Measurements from ENCODE around the gene EPB41L4A. TPM values are rescaled to one million over a fixed set of nuclear protein-coding genes. Genes with fewer than 3 reads are reported as not detected.

EPB41L4A gene
- total RNA-seq, 4 donors from 2014 or later, result 8.3 to 33.8 (median 21.6) TPM

- intact Hi-C loops (cut with DNase I), result loop anchor here (5.0 kb wide), 1 partner anchor 247 kb away; no protein-coding TSS in a partner anchor
- H3K36me3 ChIP-seq, result peaks cover 0 to 19% (median 2%) of the 10 kb centered on the region in 4 donors
- no peaks in the 10 kb centered on the region for H3K27me3 ChIP-seq
- no peak overlapping the region for H3K4me3 ChIP-seq
- H3K27ac ChIP-seq (replicated peaks in 1 of 4), result no peak overlapping the region
- no peak for DNase-seq (ENCODE audit: extremely low spot score)
- TF ChIP-seq CTCF (IDR thresholded peaks at IDR 0.05) (peak; percentile 56 to 64 (median 59)), POLR2AphosphoS5 (IDR thresholded peaks at IDR 0.05) (no peak)
- peaks cover 0 to 5% (median 2%) of the 10 kb centered on the region in 4 donors for H3K4me1 ChIP-seq
- H3K9me3 ChIP-seq, result no peaks in the 10 kb centered on the region
- WGBS, result 28% methylated on average over 8 of the region's 8 CpGs
Measured at GRCh38 chr5:112174959-112175594, 244.0 kb downstream of the EPB41L4A start.

GRCh38 chr5:112165897-112166737 is 253.0 kb downstream of the EPB41L4A start:
- TF ChIP-seq POLR2AphosphoS5 (IDR thresholded peaks at IDR 0.05) (no peak), POLR2A (IDR thresholded peaks at IDR 0.05; ENCODE audit: low read depth) (no peak), EP300 (IDR thresholded peaks at IDR 0.05) (no peak), CTCF (IDR thresholded peaks at IDR 0.05) (no peak)
- H3K9me3 ChIP-seq, result no peaks in the 10 kb centered on the region
- peaks cover 23 to 91% (median 68%) of the 10 kb centered on the region in 4 donors for H3K36me3 ChIP-seq
- H3K4me3 ChIP-seq, result no peak overlapping the region
- intact Hi-C loops (cut with DNase I), result loop anchor here (5.0 kb wide), 1 partner anchor 251 kb away; the partner anchor contains the start of gene EPB41L4A
- no peak overlapping the region for H3K27ac ChIP-seq (replicated peaks in 1 of 4)
- H3K4me1 ChIP-seq, result peaks cover 16 to 22% (median 20%) of the 10 kb centered on the region in 4 donors
- no peaks in the 10 kb centered on the region for H3K27me3 ChIP-seq
- DNase-seq (ENCODE audit: extremely low spot score), result no peak
- 80% methylated on average over 3 of the region's 3 CpGs for WGBS

GRCh38 chr5:112165399-112165798 is 253.7 kb downstream of the EPB41L4A start:
- DNase-seq (ENCODE audit: extremely low spot score), result no peak
- WGBS, result 59% methylated on average over 3 of the region's 3 CpGs
- H3K27me3 ChIP-seq, result no peaks in the 10 kb centered on the region
- H3K4me3 ChIP-seq, result no peak overlapping the region
- no peak overlapping the region for H3K27ac ChIP-seq (replicated peaks in 1 of 4)
- H3K4me1 ChIP-seq, result peaks cover 17 to 23% (median 21%) of the 10 kb centered on the region in 4 donors
- H3K36me3 ChIP-seq, result peaks cover 23 to 87% (median 67%) of the 10 kb centered on the region in 4 donors
- H3K9me3 ChIP-seq, result no peaks in the 10 kb centered on the region
- TF ChIP-seq POLR2A (IDR thresholded peaks at IDR 0.05; ENCODE audit: low read depth), result no peak
- TF ChIP-seq CTCF (IDR thresholded peaks at IDR 0.05), result no peak
- TF ChIP-seq POLR2AphosphoS5 (IDR thresholded peaks at IDR 0.05), result no peak
- no peak for TF ChIP-seq EP300 (IDR thresholded peaks at IDR 0.05)
- intact Hi-C loops (cut with DNase I), result loop anchor here (5.0 kb wide), 1 partner anchor 252 kb away; the partner anchor contains the start of gene EPB41L4A

- 92% methylated on average over 1 of the region's 1 CpG for WGBS
- Histone ChIP-seq H3K4me1 (peaks cover 25 to 28% (median 27%) of the 10 kb centered on the region in 4 donors), H3K27me3 (no peaks in the 10 kb centered on the region), H3K27ac (replicated peaks in 1 of 4) (no peak overlapping the region), H3K9me3 (no peaks in the 10 kb centered on the region), H3K36me3 (peaks cover 19 to 67% (median 55%) of the 10 kb centered on the region in 4 donors), H3K4me3 (no peak overlapping the region)
- no peak for DNase-seq (ENCODE audit: extremely low spot score)
- TF ChIP-seq CTCF (IDR thresholded peaks at IDR 0.05), result no peak
- TF ChIP-seq POLR2AphosphoS5 (IDR thresholded peaks at IDR 0.05), result no peak
- no peak for TF ChIP-seq POLR2A (IDR thresholded peaks at IDR 0.05; ENCODE audit: low read depth)
- no peak for TF ChIP-seq EP300 (IDR thresholded peaks at IDR 0.05)
- intact Hi-C loops (cut with DNase I), result no loop called here
Measured at GRCh38 chr5:112163435-112163834, 255.6 kb downstream of the EPB41L4A start.
